Transverse colon (tissue), 4 donors: Measurements from ENCODE around the gene S100A9. TPM values are rescaled to one million over a fixed set of nuclear protein-coding genes. Genes with fewer than 3 reads are reported as not detected.

Experiments
- DNase-seq: peaks from one replicate; pipeline ENCODE4 v3.0.0-alpha.2; 2019
- H3K27ac ChIP-seq, 4 donors: fragments of 200-600 bp; sonication (generic); 2 replicates each; pipeline ENCODE4 v1.5.1; 2016 to 2018; ENCODE audit warnings: inconsistent platforms in 4 of 4
- H3K27me3 ChIP-seq: fragments of 200-600 bp; sonication (generic); 2 replicates; pipeline ENCODE4 v1.5.1; 2017; ENCODE audit warnings: inconsistent platforms
- H3K36me3 ChIP-seq, 4 donors: fragments of 200-600 bp; sonication (generic); 2 replicates each; pipeline ENCODE4 v1.5.1; 2017 to 2019; ENCODE audit warnings: inconsistent platforms in 4 of 4
- H3K4me1 ChIP-seq, 4 donors: fragments of 200-600 bp; sonication (generic); 2 replicates each; pipeline ENCODE4 v1.5.1; 2017 to 2020; ENCODE audit warnings: inconsistent platforms in 4 of 4
- H3K4me3 ChIP-seq, 4 donors: fragments of 200-600 bp; sonication (generic); 1 replicate in 1 of 4; 2 replicates in 3 of 4; pipeline versions ENCODE4 v1.5.1 to v1.6.1; 2017 to 2019; ENCODE audit warnings: inconsistent platforms in 4 of 4
- H3K9me3 ChIP-seq, 2 donors: fragments of 200-600 bp; sonication (generic); 2 replicates each; pipeline ENCODE4 v1.5.1; 2017 to 2019; ENCODE audit warnings: inconsistent platforms in 2 of 2
- EP300 ChIP-seq: sonication (generic); formaldehyde crosslinking; IDR thresholded peaks from one replicate; pipeline ENCODE4 v1.6.1; 2017; ENCODE audit warnings: antibody characterized with exemption, low read depth
- POLR2A ChIP-seq: fragments of 450-650 bp; IDR thresholded peaks from one replicate; pipeline ENCODE4 v1.6.1; 2016; ENCODE audit warnings: antibody characterized with exemption, mild to moderate bottlenecking, moderate library complexity
- POLR2AphosphoS5 ChIP-seq, 3 donors: sonication (generic); formaldehyde crosslinking; IDR thresholded peaks; one replicate each; pipeline ENCODE4 v1.6.1; 2016; ENCODE audit warnings: antibody characterized with exemption in 3 of 3
- WGBS, 2 donors: methylation state at CpG; one replicate each; pipeline ENCODE4 v1.1.5; 2018; ENCODE audit warnings: low coverage in 1 of 2; 5-methylcytosine and 5-hydroxymethylcytosine counted together
- in situ Hi-C, 4 donors: fragments of 200-750 bp; cut with MboI; loops; one replicate each; pipeline versions ENCODE4 v1.15.0 to v1.15.1; 2017; ENCODE audit warnings: low sequenced_read_pairs in 3 of 4, low pct_ligation_motif_present in 1 of 4, low pct_unique_long_range_greater_than_20kb in 1 of 4
- intact Hi-C: fragments of 100-400 bp; cut with DNase I; formaldehyde crosslinking; loops from one replicate; pipeline ENCODE4 v1.15.1; 2023; ENCODE audit warnings: low total_unique reads
- total RNA-seq, 4 donors: library from RNA; depleted of rRNA; stranded (reverse); fragments of >200 nt; gene quantifications; one replicate each; pipeline ENCODE4 v1.1.0, GENCODE V29; 2016
- TF ChIP-seq, protein P1 (sequence below), 5 experiments: fragments of 200-600 bp in 3 of 5; fragments of 450-650 bp in 2 of 5; sonication (generic) in 3 of 5; IDR thresholded peaks; 1 replicate in 2 of 5; 2 replicates in 3 of 5; pipeline ENCODE4 v1.5.1; 2016 to 2017; ENCODE audit warnings: antibody characterized with exemption in 5 of 5, inconsistent platforms in 3 of 5, mild to moderate bottlenecking in 2 of 5, moderate library complexity in 1 of 5

The S100A9 gene
- total RNA-seq, 4 donors from 2014 or later: 24.0 to 99.0 (median 34.3) TPM

DNA sequence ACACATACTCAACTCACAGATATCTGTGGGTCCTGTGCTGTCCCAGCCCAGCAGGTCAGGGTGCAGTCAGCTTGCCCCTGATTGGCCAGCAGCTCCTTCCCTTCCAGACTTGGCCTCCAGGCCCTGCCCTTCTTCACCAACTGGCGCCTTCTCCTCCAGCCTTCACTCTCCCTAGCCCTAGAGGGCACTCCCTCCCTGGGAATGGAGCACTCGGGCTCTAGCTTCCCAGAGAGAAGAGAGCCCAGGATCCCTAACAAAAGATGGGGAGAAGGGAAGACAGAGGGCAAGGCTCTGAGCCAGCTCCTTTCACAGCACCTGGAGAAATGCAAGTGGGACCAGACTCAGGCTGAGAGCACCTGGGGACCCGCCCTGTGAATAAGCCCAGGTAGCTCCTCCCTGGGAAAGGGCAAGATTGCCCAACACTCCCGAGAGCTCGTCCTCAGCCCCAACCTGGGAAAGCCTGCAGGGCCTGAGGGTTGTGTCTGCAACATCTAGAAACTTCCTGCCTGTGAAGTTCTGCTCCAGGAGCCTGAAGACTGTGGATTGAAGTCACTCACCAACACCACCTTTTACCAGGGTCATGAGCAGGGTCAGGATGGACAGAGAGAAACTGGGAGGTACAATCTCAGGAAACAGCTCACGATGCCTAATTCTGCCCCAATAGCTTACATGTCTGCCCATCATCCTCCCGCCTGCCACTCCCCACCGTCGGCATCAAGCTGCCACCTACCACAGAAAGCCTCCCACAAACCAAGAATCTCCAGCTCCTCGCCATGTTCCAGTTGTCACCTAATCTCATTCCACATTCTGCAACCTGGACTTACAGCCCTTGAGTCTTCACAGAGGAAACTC is 8.9 kb upstream of the S100A9 start, which contains the start of gene PGLYRP4:
TSS of gene PGLYRP4 (minus strand) at position 331 of the 852 bp plus-strand sequence. CDS start 909 bp downstream, outside the sequence.
- DNase-seq: no peak
- intact Hi-C loops: no loop called here

DNA sequence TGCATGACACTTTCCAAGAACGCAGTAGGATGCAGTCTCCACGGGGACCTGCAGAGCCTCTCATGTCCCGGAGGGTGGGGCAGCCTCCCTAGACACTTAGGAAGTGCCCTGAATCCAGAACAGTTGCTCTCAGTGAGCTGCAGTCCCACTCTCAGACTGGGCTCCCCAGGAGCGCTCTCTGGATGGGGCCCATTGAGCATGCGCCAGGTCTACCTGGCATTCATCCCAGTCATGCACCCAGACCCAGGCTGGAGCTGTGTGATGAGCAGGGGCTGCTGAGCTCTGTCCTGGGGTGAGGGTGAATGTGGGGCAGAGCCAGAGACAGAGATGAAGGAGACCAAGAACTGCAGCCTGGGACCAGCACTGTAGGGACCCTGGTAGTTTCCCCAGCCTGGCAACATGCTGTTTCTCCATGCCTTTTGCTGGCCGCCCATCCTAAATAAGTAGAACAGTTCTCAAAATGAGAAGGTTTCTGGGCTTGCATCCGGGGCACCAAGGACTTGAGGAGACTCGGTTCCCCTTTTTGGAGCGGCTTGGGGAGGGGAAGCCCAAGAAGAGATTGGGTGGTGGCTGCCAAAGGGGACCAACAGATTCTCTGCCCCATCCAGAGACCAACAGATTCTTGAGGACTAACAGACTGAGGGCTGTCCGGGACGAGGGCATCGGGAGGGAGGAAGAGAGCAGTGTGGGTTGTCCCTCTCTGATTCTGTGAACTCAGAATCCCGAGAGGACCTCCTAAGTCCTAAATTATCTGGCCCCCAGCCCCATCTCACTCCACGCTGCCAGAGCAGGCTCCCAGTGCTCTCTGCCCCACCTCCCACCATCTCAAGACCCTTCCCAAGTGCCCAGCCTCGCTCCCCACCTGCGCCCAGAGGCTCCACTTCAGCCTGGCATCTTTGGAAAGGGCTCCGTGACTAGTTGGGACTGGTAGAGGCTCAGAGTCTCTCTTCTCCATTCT is 8.0 kb upstream of the S100A9 start:
- no peak for DNase-seq
- H3K36me3 ChIP-seq: no peaks in the 10 kb centered on the region
- H3K27me3 ChIP-seq: peaks cover 36% of the 10 kb centered on the region
- in situ Hi-C loops (loop anchor here in 3 of 4 donors (5.0 to 25.0 kb wide), 3 partner anchors 133 to 238 kb away; no protein-coding TSS in a partner anchor), intact Hi-C loops (loop anchor here (5.0 kb wide), 1 partner anchor 148 kb away; no protein-coding TSS in a partner anchor)
- 60% methylated on average over 15 of the region's 17 CpGs; no CpG with 5 or more reads in 1 of the 2 donors for WGBS, 2 donors
- H3K9me3 ChIP-seq: no peaks in the 10 kb centered on the region
- TF ChIP-seq POLR2A: no peak
- TF ChIP-seq, protein P1, sequence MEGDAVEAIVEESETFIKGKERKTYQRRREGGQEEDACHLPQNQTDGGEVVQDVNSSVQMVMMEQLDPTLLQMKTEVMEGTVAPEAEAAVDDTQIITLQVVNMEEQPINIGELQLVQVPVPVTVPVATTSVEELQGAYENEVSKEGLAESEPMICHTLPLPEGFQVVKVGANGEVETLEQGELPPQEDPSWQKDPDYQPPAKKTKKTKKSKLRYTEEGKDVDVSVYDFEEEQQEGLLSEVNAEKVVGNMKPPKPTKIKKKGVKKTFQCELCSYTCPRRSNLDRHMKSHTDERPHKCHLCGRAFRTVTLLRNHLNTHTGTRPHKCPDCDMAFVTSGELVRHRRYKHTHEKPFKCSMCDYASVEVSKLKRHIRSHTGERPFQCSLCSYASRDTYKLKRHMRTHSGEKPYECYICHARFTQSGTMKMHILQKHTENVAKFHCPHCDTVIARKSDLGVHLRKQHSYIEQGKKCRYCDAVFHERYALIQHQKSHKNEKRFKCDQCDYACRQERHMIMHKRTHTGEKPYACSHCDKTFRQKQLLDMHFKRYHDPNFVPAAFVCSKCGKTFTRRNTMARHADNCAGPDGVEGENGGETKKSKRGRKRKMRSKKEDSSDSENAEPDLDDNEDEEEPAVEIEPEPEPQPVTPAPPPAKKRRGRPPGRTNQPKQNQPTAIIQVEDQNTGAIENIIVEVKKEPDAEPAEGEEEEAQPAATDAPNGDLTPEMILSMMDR (IDR thresholded peaks at IDR 0.05): no peak
- H3K27ac ChIP-seq: no peak overlapping the region
- H3K4me1 ChIP-seq: no peaks in the 10 kb centered on the region
- H3K4me3 ChIP-seq: no peak overlapping the region

More for the DNA sequence above, 8.9 kb upstream of the S100A9 start, which contains the start of gene PGLYRP4:
- H3K4me1 ChIP-seq: no peaks in the 10 kb centered on the region
- WGBS, 2 donors: 54 to 74% methylated on average over 4 to 9 of the region's 10 CpGs
- H3K36me3 ChIP-seq: no peaks in the 10 kb centered on the region
- in situ Hi-C loops: loop anchor here in 1 of 4 donors (5.0 kb wide), 1 partner anchor 139 kb away; no protein-coding TSS in a partner anchor
- TF ChIP-seq, protein P1 (IDR thresholded peaks at IDR 0.05): no peak
- peaks cover 35% of the 10 kb centered on the region for H3K27me3 ChIP-seq
- no peaks in the 10 kb centered on the region for H3K9me3 ChIP-seq
- no peak within 1 kb of the TSS for H3K27ac ChIP-seq
- H3K4me3 ChIP-seq: no peak within 1 kb of the TSS

DNA sequence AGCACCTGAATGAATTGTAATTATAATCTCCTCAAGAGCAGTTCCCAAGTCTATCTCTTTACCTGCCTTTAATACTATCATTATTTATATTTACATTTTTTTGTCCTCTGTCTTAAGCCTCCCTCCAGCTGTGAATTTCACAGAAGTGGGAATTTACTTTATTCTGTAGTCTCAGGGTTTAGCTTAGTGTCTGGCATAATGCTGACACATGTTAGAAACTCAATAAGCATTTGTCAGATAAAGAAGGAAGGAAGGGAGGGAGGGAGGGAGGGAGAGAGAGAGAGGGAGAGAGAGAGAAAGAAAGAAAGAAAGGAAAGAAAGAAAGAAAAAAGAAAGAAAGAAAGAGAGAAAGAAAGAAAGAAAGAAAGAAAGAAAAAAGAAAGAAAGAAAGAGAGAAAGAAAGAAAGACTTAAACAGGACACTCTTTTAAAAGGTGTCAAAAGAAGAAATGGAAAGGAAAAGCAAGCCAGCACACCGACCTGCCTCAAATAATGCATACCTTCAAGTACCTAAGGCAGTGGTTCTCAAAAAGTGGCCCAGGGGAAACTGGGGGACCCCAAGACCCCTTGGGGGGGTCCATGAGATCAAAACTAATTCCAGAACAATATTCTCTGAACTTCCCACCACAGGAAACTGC is 7.2 kb upstream of the S100A9 start:
- intact Hi-C loops: loop anchor here (5.0 kb wide), 1 partner anchor 147 kb away; no protein-coding TSS in a partner anchor
- H3K27ac ChIP-seq: no peak overlapping the region
- peaks cover 36% of the 10 kb centered on the region for H3K27me3 ChIP-seq
- H3K36me3 ChIP-seq: no peaks in the 10 kb centered on the region
- in situ Hi-C loops: loop anchor here in 2 of 4 donors (5.0 to 25.0 kb wide), 3 partner anchors 132 to 237 kb away; no protein-coding TSS in a partner anchor
- no peaks in the 10 kb centered on the region for H3K4me1 ChIP-seq
- WGBS, 2 donors: 26 to 45% methylated on average over 1 of the region's 1 CpG
- no peak for DNase-seq
- H3K4me3 ChIP-seq: no peak overlapping the region
- no peak for TF ChIP-seq EP300
- TF ChIP-seq, protein P1 (IDR thresholded peaks at IDR 0.05): no peak
- no peak for TF ChIP-seq POLR2AphosphoS5 (IDR thresholded peaks at IDR 0.05)
- no peak for TF ChIP-seq POLR2A
- no peaks in the 10 kb centered on the region for H3K9me3 ChIP-seq
